ENCODE data around the gene ZFHX3. TPM values are rescaled to one million over a fixed set of nuclear protein-coding genes. Genes with fewer than 3 reads are reported as not detected.

ZFHX3 gene
- total and polyA plus RNA-seq, 2 experiments from 2014 or later, result 6.7 to 12.2 TPM

- Histone ChIP-seq H3K27ac (no peak overlapping the region), H3K9me3 (ENCODE audit: low read depth) (no peaks in the 10 kb centered on the region), H3K4me3 (no peak overlapping the region), H3K36me3 (no peaks in the 10 kb centered on the region), H3K27me3 (no peaks in the 10 kb centered on the region), H3K4me1 (ENCODE audit: low read depth) (peaks cover 4% of the 10 kb centered on the region)
- DNase-seq (ENCODE audit: low read depth in 1 of 2, low spot score in 1 of 2), result no peak
- TF ChIP-seq CTCF (IDR thresholded peaks at IDR 0.05; ENCODE audit: low read depth, low read length), result no peak
Observed at GRCh38 chr16:72769876-72770275, 278.1 kb downstream of the ZFHX3 start.

- Histone ChIP-seq H3K36me3 (no peaks in the 10 kb centered on the region), H3K27me3 (no peaks in the 10 kb centered on the region), H3K4me1 (ENCODE audit: low read depth) (peaks cover 6% of the 10 kb centered on the region), H3K9me3 (ENCODE audit: low read depth) (no peaks in the 10 kb centered on the region), H3K4me3 (no peak overlapping the region), H3K27ac (no peak overlapping the region)
- TF ChIP-seq CTCF (IDR thresholded peaks at IDR 0.05; ENCODE audit: low read depth, low read length), result no peak
- peak in 1 of 2 donors; percentile 49 for DNase-seq (ENCODE audit: low read depth in 1 of 2, low spot score in 1 of 2)
Observed at GRCh38 chr16:72768591-72768990, 279.3 kb downstream of the ZFHX3 start.

GRCh38 chr16:72766506-72766905 lies 281.4 kb downstream of the ZFHX3 start:
- no peak for DNase-seq (ENCODE audit: low read depth in 1 of 2, low spot score in 1 of 2)
- no peak overlapping the region for H3K4me3 ChIP-seq
- H3K27ac ChIP-seq, result no peak overlapping the region
- H3K27me3 ChIP-seq, result no peaks in the 10 kb centered on the region
- TF ChIP-seq CTCF (IDR thresholded peaks at IDR 0.05; ENCODE audit: low read depth, low read length), result no peak
- no peaks in the 10 kb centered on the region for H3K36me3 ChIP-seq
- H3K4me1 ChIP-seq (ENCODE audit: low read depth), result peaks cover 6% of the 10 kb centered on the region
- H3K9me3 ChIP-seq (ENCODE audit: low read depth), result no peaks in the 10 kb centered on the region

GRCh38 chr16:72764015-72764654 lies 283.8 kb downstream of the ZFHX3 start:
- DNase-seq (ENCODE audit: low read depth in 1 of 2, low spot score in 1 of 2), result no peak
- no peak for TF ChIP-seq CTCF (IDR thresholded peaks at IDR 0.05; ENCODE audit: low read depth, low read length)
- no peaks in the 10 kb centered on the region for H3K36me3 ChIP-seq
- no peak overlapping the region for H3K4me3 ChIP-seq
- peaks cover 12% of the 10 kb centered on the region for H3K4me1 ChIP-seq (ENCODE audit: low read depth)
- no peaks in the 10 kb centered on the region for H3K9me3 ChIP-seq (ENCODE audit: low read depth)
- peak overlapping the region; percentile 7 for H3K27ac ChIP-seq
- no peaks in the 10 kb centered on the region for H3K27me3 ChIP-seq

- Histone ChIP-seq H3K27ac (no peak overlapping the region), H3K36me3 (no peaks in the 10 kb centered on the region), H3K9me3 (ENCODE audit: low read depth) (no peaks in the 10 kb centered on the region), H3K27me3 (no peaks in the 10 kb centered on the region), H3K4me1 (ENCODE audit: low read depth) (peaks cover 9% of the 10 kb centered on the region), H3K4me3 (no peak overlapping the region)
- peak in 1 of 2 donors; percentile 58 for DNase-seq (ENCODE audit: low read depth in 1 of 2, low spot score in 1 of 2)
- TF ChIP-seq CTCF (IDR thresholded peaks at IDR 0.05; ENCODE audit: low read depth, low read length), result no peak
Observed at GRCh38 chr16:72760581-72760980, 287.3 kb downstream of the ZFHX3 start.

Data from cardiac muscle cell (in vitro differentiated cells and primary cell).